Sigmoid colon (tissue), 7 donors: ENCODE data around the gene CARM1. TPM values are rescaled to one million over a fixed set of nuclear protein-coding genes. Genes with fewer than 3 reads are reported as not detected.
A peak's percentile ranks its signal among the peaks of the same experiment; 100 is the strongest.
"Not testable (repeated sequence)": the region's sequence is repeated elsewhere in the genome, so short reads cannot be mapped to it uniquely, and the experiment has no call there.

Experiments
- DNase-seq: peaks from one replicate; pipeline ENCODE4 v3.0.0-alpha.2; 2019
- H3K27ac ChIP-seq, 4 donors: fragments of 200-600 bp; sonication (generic); one replicate each; pipeline ENCODE4 v1.5.1; 2016 to 2019; ENCODE audit warnings: mild to moderate bottlenecking in 1 of 4
- H3K27me3 ChIP-seq, 3 donors: fragments of 200-600 bp; sonication (generic); one replicate each; pipeline ENCODE4 v1.5.1; 2019; ENCODE audit warnings: mild to moderate bottlenecking in 1 of 3
- H3K36me3 ChIP-seq, 4 donors: fragments of 200-600 bp; sonication (generic); one replicate each; pipeline ENCODE4 v1.5.1; 2016 to 2019
- H3K4me1 ChIP-seq, 4 donors: fragments of 200-600 bp; sonication (generic); one replicate each; pipeline ENCODE4 v1.5.1; 2017 to 2019
- H3K4me3 ChIP-seq, 4 donors: fragments of 200-600 bp; sonication (generic); one replicate each; pipeline ENCODE4 v1.5.1; 2017 to 2019; ENCODE audit warnings: mild to moderate bottlenecking in 2 of 4, moderate library complexity in 1 of 4
- H3K9me3 ChIP-seq, 4 donors: fragments of 200-600 bp in 3 of 4; sonication (generic) in 3 of 4; one replicate each; pipeline versions ENCODE4 v1.5.1 to v1.6.1; 2013 to 2019
- EP300 ChIP-seq, 4 donors: sonication (generic); formaldehyde crosslinking; IDR thresholded peaks; one replicate each; pipeline ENCODE4 v1.6.1; 2017; ENCODE audit warnings: antibody characterized with exemption in 4 of 4
- POLR2A ChIP-seq, 2 donors: fragments of 450-650 bp; IDR thresholded peaks; one replicate each; pipeline ENCODE4 v1.6.1; 2016; ENCODE audit warnings: antibody characterized with exemption in 2 of 2, mild to moderate bottlenecking in 2 of 2, moderate library complexity in 2 of 2
- POLR2AphosphoS5 ChIP-seq, 4 donors: sonication (generic); formaldehyde crosslinking; IDR thresholded peaks; one replicate each; pipeline ENCODE4 v1.6.1; 2017; ENCODE audit warnings: antibody characterized with exemption in 4 of 4
- WGBS, 2 donors: extraction: QIAGEN DNeasy Blood & Tissue Kit; methylation state at CpG; one replicate each; pipeline ENCODE4 v1.1.7; 2013; 5-methylcytosine and 5-hydroxymethylcytosine counted together
- intact Hi-C: fragments of 100-400 bp; cut with DNase I; formaldehyde crosslinking; loops from one replicate; pipeline ENCODE4 v1.15.1; 2023
- polyA plus RNA-seq, 3 donors: library from polyadenylated mRNA; stranded (reverse); fragments of 200-250 nt; gene quantifications; one replicate each; pipeline ENCODE4 v1.2.3, GENCODE V29; 2013
- total RNA-seq, 4 donors: library from RNA; depleted of rRNA; stranded (reverse); fragments of >200 nt; gene quantifications; one replicate each; pipeline ENCODE4 v1.1.0, GENCODE V29; 2016
- TF ChIP-seq, protein P1 (sequence below), 4 experiments: fragments of 450-650 bp in 3 of 4; fragments of 200-600 bp in 1 of 4; IDR thresholded peaks; one replicate each; pipeline ENCODE4 v1.5.1; 2016 to 2019; ENCODE audit warnings: antibody characterized with exemption in 4 of 4, mild to moderate bottlenecking in 3 of 4, moderate library complexity in 2 of 4
- donor health status: healthy with polysubstance abuse.
- donor health status: Bipolar disorder and iron deficiency.
- donor health status: healthy.

The CARM1 gene
- total and polyA plus RNA-seq, 7 donors = 18.1 to 51.8 (median 21.6) TPM

- no peaks in the 10 kb centered on the region for H3K27me3 ChIP-seq
- WGBS, 2 donors = 74 to 85% methylated on average over 10 of the region's 10 CpGs
- peaks cover 0 to 90% (median 65%) of the 10 kb centered on the region in 4 donors for H3K4me1 ChIP-seq
- no peaks in the 10 kb centered on the region for H3K36me3 ChIP-seq
- intact Hi-C loops = no loop called here
- no peaks in the 10 kb centered on the region for H3K9me3 ChIP-seq
- TF ChIP-seq EP300 (IDR thresholded peaks at IDR 0.05) (no peak), POLR2AphosphoS5 (IDR thresholded peaks at IDR 0.05) (no peak), POLR2A (IDR thresholded peaks at IDR 0.05) (no peak)
- TF ChIP-seq, protein P1, sequence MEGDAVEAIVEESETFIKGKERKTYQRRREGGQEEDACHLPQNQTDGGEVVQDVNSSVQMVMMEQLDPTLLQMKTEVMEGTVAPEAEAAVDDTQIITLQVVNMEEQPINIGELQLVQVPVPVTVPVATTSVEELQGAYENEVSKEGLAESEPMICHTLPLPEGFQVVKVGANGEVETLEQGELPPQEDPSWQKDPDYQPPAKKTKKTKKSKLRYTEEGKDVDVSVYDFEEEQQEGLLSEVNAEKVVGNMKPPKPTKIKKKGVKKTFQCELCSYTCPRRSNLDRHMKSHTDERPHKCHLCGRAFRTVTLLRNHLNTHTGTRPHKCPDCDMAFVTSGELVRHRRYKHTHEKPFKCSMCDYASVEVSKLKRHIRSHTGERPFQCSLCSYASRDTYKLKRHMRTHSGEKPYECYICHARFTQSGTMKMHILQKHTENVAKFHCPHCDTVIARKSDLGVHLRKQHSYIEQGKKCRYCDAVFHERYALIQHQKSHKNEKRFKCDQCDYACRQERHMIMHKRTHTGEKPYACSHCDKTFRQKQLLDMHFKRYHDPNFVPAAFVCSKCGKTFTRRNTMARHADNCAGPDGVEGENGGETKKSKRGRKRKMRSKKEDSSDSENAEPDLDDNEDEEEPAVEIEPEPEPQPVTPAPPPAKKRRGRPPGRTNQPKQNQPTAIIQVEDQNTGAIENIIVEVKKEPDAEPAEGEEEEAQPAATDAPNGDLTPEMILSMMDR (IDR thresholded peaks at IDR 0.05) = no peak
- H3K27ac ChIP-seq = peak overlapping the region; percentile 38 to 61 (median 55)
- H3K4me3 ChIP-seq = no peak overlapping the region
- DNase-seq = no peak
Measured at GRCh38 chr19:10876459-10877240, 5.3 kb downstream of the CARM1 start.

GRCh38 chr19:10877608-10878007 lies 6.3 kb downstream of the CARM1 start:
- Histone ChIP-seq H3K4me1 (peaks cover 0 to 91% (median 72%) of the 10 kb centered on the region in 4 donors), H3K27ac (peak overlapping the region; percentile 33 to 61 (median 46))
- H3K36me3 ChIP-seq, H3K27me3 ChIP-seq, intact Hi-C loops, H3K4me3 ChIP-seq, DNase-seq, H3K9me3 ChIP-seq: not testable (repeated sequence)
- WGBS, 2 donors = 87 to 93% methylated on average over 9 of the region's 9 CpGs

- DNase-seq = no peak
- peaks cover 0 to 91% (median 71%) of the 10 kb centered on the region in 4 donors for H3K4me1 ChIP-seq
- no peak overlapping the region for H3K4me3 ChIP-seq
- H3K27me3 ChIP-seq = no peaks in the 10 kb centered on the region
- WGBS, 2 donors = 72 to 83% methylated on average over 3 of the region's 3 CpGs
- peak overlapping the region in 1 of 4 donors; percentile 61 for H3K27ac ChIP-seq
- intact Hi-C loops = no loop called here
- TF ChIP-seq POLR2A (IDR thresholded peaks at IDR 0.05) = no peak
- TF ChIP-seq, protein P1 (IDR thresholded peaks at IDR 0.05) = no peak
- TF ChIP-seq POLR2AphosphoS5 (IDR thresholded peaks at IDR 0.05) = no peak
- TF ChIP-seq EP300 (IDR thresholded peaks at IDR 0.05) = no peak
- no peaks in the 10 kb centered on the region for H3K9me3 ChIP-seq
- no peaks in the 10 kb centered on the region for H3K36me3 ChIP-seq
Measured at GRCh38 chr19:10878253-10878652, 6.9 kb downstream of the CARM1 start.

DNA sequence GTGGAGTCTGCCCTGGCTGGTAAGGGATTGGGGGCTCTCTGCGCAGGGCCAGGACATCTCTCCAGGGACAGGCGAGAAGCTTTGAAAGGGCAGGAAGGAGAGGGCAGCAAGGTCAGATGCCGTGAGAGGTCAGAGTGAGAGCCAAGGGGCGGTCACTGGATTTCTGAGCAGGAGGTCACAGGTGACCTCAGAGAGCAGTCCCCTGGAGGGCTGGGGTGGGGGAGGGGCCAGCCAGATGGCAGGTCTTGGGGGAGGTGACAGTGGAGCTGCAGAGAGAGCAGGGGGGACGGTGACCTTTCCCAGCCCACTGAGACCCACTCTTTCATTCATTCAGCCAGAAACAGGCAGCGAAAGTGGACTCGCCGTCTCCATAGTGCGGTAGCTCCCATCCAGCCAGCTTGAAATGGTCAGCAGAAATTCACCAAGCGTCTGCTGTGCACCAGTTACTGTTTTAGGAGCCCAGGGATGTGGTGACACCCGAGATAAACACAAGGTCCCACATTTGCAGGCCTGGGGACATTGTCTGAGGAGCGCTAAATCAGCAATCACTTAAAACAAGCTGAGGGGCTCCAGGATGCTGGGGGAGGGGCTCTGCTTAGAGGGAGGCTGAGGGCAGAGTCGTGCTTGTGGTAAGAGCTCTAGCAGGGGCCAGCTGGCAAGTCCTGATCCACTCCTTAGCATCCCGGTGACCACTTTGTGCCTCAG lies 10.2 kb downstream of the CARM1 start:
- H3K27ac ChIP-seq = no peak overlapping the region
- H3K4me1 ChIP-seq = peaks cover 0 to 92% (median 75%) of the 10 kb centered on the region in 4 donors
- intact Hi-C loops = no loop called here
- no peaks in the 10 kb centered on the region for H3K36me3 ChIP-seq
- no peak for TF ChIP-seq POLR2A (IDR thresholded peaks at IDR 0.05)
- TF ChIP-seq POLR2AphosphoS5 (IDR thresholded peaks at IDR 0.05) = no peak
- TF ChIP-seq, protein P1 (IDR thresholded peaks at IDR 0.05) = no peak
- no peak for TF ChIP-seq EP300 (IDR thresholded peaks at IDR 0.05)
- H3K27me3 ChIP-seq = no peaks in the 10 kb centered on the region
- H3K9me3 ChIP-seq = no peaks in the 10 kb centered on the region
- H3K4me3 ChIP-seq = no peak overlapping the region
- DNase-seq = no peak
- WGBS, 2 donors = 87 to 89% methylated on average over 14 of the region's 14 CpGs

DNA sequence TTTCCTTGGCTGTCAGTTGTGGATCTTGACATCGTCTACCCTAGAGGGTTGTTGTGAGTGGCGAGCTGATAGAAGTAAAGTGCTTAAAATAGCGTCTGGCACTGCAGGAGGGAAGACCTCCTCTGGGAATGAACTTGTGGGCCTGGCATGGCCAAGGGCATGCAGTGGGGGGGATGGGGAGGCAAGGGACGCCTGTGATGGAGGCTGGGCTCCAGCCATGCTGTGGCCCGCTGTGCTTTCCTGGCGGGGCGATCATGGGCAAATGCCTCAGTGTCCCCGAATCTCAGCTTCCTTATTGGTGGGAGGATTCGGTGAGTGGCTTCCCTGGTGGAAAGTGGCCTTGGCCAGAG lies 10.7 kb downstream of the CARM1 start:
- intact Hi-C loops = no loop called here
- H3K4me1 ChIP-seq = peaks cover 0 to 92% (median 74%) of the 10 kb centered on the region in 4 donors

More for the DNA sequence above, 10.7 kb downstream of the CARM1 start:
- WGBS, 2 donors = 90 to 93% methylated on average over 9 of the region's 9 CpGs
- no peak for DNase-seq
- Histone ChIP-seq H3K36me3 (no peaks in the 10 kb centered on the region), H3K27me3 (no peaks in the 10 kb centered on the region), H3K4me3 (no peak overlapping the region), H3K9me3 (no peaks in the 10 kb centered on the region), H3K27ac (no peak overlapping the region)
- TF ChIP-seq, protein P1 (IDR thresholded peaks at IDR 0.05) = no peak
- TF ChIP-seq POLR2AphosphoS5 (IDR thresholded peaks at IDR 0.05) (no peak), EP300 (IDR thresholded peaks at IDR 0.05) (no peak)
